ENCODE results near the gene ITIH1. TPM values are rescaled to one million over a fixed set of nuclear protein-coding genes. Genes with fewer than 3 reads are reported as not detected.
A peak's percentile ranks its signal among the peaks of the same experiment; 100 is the strongest.

Gene ITIH1
- total RNA-seq, 1 experiment from 2014 or later, result not detected

DNA sequence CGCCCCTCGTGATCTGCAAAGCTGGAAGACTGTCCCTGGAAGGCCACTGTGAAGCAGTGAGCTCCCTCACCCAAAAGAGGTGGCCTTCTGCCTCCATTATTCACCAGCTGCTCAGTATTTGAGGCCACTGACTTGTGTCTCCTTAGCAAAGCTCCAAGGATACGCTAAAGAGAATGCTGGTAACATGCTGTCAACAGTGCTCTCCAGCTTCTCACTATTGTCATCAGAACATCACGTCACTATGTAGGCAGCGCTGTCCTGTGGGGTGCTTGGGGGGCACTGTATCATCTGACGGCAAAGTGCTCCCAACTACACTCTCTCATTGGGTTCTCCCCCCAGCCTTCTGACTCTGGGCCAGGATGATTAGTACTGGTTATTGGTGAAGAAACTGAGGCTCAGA is 38.8 kb downstream of the ITIH1 start:
- no peak for DNase-seq (ENCODE audit: low read depth)

DNA sequence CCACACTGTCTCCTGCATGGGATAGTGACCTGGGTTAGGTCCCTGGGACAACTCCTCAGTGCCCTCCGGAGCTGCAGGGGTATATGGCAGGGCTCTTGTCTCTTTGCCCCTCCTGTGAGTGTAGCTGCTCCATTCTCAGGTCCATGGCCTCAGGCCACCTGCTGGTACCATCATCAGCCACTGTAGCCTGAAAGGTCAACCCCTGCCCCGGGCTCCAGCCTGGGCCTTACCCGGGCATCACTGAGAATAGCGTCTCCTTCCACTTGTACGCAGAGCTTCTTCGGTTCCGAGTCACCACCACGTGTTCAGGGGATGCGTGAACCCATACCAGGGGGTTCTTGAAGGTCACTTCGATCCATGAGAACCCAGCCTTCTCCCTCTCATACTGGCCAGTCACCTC is 39.3 kb downstream of the ITIH1 start:
- DNase-seq (ENCODE audit: low read depth), result no peak

DNA sequence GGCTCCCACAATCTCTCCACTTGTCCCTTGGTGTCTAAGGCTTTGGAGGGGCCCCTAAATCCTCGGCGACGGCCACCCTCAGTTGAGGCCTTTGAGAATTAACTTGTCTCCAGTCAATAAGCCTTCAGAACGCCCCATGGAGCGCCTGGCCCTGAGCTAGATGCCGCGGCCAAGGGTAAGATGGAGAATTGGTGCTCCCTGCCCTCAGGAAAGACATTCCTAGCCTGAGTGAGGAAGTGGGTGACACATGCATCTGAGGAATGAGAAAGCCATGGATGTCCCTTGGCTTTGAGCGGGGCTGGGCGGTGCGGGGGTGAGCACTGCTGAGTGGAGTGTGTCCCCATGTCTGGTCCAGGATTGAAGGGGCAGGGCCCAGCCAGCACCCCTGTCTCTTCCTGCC is 39.8 kb downstream of the ITIH1 start:
- no peak for DNase-seq (ENCODE audit: low read depth)

DNA sequence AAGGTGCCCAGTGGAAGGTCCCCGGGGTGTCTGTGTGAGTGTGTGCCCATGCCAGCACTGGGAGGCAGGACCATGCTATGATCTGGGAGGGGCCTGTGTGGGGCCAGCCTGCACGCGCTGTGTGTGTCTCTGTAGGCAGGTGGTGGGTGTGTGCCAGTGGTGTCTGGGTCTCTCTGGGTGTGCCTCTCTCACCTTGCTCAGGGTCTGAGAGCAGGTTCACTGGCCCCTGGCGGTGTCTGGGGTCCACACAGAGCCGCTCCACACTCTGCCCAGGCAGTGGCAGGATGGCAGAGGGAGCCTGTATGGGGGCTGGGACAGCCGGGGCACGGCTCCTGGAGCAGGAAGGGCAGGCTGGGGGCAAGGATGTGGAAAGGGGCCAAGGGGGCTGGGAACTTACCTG is 40.5 kb downstream of the ITIH1 start:
- no peak for DNase-seq (ENCODE audit: low read depth)

DNA sequence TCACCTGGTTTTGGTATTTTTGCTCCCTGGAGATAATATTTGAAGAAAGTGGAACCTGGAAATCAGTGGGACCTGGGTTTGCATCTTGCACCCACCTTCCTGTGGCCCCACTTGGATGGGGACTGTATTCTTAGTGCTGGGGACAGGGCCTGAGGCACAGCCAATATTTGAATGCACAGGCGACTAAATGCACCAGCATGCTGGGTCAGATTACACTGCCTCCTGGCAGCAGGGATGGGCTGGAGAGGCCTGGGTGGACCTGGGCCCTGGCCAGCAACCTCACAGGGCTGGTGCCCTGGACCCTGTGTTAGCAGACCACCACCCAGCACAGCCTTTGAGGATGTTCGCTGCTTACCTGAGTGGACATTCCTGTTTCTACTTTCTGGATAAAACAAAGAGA is 42.5 kb downstream of the ITIH1 start:
- DNase-seq (ENCODE audit: low read depth), result no peak

DNA sequence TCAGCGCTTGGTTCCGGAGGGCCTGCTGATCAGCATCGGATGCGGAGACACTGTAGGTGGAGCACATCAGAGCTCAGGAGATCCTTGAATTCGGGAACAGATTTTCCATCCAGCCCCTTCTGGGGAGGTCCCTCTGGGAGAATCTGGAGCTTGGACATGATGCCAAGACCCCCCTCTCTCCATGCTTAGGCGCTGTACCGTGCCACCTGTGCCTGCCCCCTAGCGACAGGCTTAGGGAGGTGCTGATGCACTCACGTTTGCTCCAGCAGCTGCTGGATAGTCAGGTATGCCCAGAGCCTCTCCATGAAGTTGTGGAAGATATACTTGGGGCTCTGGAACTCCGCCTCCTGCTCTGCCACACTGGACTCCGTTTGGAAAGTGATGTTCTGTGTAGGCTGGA is 43.3 kb downstream of the ITIH1 start:
- DNase-seq (ENCODE audit: low read depth), result no peak

DNA sequence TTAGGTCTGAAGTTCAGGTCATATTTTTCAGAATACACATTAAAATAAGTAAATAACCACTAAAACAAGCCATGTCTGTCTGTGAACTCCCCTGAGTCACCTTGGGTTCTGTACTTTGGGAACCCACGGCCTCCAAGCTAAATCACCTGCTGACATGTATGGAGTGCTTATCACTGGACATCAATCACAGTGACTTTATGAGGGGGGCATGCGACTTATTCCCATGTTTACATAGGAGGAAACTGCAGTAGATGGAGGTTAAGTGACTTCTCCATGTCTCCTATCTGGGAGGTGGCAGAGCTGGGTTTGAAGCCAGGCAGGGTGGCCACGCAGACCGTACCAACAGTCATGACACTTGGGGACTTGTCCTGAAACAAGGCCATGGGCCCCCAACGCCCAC is 45.0 kb downstream of the ITIH1 start:
- DNase-seq (ENCODE audit: low read depth), result no peak

DNA sequence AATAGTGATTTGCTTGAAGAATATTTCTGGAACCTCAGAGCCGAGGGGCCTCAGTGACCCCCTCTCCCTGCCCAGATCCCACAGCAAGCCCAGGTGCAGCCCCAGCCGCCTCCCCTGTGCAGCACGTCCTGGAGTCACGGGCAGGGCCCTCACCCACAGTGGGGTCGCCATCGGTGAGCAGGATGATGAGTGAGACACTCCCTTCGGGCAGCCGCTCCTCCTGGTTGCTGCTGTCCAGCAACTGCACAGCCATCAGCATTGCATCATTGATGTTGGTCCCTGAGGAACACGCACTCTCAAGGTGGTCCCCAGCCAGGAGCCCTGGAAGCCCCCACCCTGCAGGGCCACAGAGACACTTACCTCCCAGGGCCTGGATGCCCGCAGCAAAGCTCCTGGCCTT is 46.6 kb downstream of the ITIH1 start:
- DNase-seq (ENCODE audit: low read depth), result no peak

DNA sequence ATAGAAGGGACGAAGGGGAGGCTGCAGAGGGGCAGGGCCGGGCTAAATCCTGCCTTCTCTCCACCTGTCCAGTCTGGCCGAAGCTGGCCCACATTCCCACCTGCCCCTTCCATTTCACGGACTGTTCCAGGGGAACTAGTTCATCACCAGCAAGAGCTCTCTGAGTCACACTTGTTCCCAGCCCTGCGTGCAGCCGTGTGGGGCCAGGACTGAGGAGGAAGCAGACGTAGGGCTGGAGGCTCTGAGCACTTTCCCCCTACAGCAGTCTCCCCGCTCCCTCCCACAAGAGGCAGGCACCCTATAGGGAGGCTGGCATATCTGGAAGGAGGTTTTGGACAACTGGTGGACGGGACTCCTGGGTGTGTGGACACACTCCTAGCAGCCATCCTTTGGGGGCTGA is 50.0 kb downstream of the ITIH1 start:
- DNase-seq (ENCODE audit: low read depth), result peak; percentile 34

DNA sequence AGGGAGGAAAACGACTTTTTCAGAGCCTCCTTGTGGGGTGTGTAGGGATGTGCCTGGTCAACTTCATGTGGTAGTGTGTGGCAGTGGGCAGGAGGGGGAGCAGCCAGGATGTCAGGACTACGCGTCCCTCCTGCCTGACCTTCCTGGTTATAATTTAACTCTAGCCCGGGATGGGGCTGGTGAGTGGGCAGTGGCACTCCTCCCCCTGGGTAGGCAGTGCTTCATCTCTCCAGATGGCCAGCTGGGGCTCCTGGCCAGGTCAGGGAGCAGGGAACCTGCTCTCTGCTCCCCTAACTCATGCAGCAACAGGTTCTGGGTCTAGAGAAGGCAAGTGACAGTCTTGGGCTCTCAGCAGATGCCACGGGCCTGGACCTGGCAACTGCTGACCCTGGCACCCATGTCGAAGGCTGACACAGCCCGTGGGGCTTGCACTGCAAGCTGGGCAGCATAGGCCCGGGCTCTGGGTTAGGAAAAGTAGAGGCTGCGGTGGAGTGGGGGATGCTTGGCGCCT is 50.5 kb downstream of the ITIH1 start:
- no peak for DNase-seq (ENCODE audit: low read depth)

DNA sequence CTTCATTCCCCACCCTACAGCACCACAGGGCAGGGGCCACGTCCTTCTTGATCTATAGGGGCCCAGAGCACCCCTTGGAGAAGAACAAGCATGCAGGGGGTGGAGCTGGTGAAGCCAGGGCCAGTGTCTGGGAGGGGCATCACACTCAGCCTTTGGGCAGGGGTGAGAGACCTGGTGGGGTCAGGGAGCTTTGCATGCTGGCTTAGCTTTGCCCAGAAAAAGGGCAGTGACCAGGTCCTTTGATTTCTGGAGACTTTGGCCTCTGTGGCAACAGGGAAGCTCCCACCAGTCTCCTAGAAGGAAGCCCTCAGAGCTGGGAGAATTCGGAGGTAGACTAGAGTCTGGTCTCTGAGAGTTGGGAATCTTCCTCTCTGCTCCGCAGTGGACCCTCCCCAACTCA is 52.1 kb downstream of the ITIH1 start:
- no peak for DNase-seq (ENCODE audit: low read depth)

DNA sequence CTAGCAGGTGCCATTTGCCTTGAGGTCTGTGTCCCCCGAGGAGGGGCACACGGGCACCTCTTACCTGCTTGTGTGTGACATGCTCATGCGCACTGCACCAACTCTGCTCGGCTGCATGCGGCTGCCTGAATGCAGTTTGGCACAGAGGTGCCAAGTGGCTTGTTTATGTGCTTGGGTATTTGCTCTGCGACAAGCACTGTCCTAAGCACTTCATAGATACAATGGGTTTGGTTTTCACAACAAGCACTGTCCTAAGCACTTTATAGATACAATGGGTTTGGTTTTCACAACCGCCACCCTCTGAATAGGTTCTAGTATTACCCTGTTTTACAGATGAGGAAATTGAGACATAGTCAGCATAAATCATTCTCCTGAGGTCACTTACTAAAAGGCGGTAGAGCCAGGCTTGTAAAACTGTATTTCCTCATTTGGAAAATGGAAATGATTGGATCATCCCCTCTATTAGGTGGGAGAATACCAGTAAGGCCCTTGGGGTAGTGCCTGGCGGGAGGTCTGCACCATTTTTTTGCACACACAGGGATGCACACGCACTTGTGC is 52.6 kb downstream of the ITIH1 start:
- DNase-seq (ENCODE audit: low read depth), result no peak

DNA sequence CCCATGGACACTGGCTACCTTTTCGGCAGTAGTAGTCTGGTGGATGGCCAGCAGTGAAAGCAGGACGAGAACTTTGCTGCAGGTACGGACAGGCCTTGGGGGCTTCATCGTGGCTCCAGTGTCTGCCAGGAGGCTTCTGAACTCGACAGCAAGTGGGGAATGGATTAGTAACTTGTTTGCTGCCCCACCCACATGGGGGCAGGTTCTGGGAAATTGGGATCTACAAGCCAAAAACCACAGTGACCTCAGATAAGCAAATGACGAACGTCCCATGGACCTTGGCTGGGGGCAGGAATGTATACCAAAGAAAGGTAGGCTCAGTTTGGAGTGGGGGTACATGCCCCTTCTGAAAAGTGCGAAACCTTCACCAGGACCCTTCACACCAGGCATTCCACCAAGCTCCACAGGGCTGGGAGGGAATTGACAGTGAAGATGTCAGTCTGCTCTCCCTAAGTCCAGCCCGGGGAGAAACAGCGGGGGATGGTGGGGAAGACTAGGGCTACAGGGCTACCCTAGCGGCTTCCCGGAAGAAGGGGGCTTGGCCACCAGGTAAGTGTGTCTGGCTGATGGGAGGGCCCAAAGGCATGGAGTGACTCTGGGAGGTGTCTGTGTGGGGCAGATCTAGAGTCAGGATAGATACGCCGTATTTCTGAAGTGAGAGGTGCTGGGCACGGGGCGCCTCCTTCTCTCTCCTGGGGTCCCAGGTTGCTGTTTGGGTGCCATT is 53.3 kb downstream of the ITIH1 start, which contains the start of gene ITIH4:
Gene ITIH4, minus strand, starts transcription at position 138 of the 724 bp plus-strand sequence. Its CDS starts 30 bp downstream, at position 108.
- peak; percentile 33 for DNase-seq (ENCODE audit: low read depth)

DNA sequence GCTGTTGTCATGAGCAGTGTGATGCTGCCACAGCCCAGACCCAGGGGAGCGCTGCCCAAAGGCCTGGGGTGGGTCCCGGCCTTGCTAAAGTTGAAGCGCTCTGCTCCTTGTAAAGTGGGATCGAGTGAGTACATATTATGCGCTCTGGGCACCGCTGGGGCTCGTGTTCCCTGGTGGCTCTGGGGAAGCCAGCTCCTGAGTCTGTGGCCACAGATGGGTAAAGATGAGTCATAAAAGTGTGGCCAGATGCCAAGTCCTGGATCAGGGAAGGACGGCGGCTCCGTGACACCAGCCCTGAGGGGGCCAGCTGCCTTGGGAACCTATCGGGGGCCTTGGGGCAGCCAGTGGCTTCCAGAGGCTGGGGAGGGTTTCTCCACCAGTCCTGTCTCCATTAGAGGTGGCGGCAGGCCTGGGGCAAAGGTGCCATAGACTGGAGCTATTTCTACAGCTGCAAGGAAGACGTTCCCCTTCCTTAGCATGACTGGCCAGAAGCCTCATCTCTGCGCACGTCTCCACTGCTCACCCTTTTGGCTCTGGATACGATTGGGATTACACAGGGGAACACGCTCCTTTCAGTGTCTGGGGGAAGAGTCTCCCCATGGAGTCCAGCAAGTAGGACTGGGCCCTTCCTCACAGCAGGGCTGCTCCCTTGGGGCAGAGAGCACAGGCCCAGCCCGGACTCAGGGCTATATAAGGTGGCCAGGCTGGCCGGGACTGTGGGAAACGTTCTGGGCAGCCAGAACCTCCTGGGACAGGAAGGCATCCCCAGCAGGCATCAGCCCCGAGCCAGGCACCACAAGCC is 54.3 kb downstream of the ITIH1 start:
- DNase-seq (ENCODE audit: low read depth), result peak; percentile 89

DNA sequence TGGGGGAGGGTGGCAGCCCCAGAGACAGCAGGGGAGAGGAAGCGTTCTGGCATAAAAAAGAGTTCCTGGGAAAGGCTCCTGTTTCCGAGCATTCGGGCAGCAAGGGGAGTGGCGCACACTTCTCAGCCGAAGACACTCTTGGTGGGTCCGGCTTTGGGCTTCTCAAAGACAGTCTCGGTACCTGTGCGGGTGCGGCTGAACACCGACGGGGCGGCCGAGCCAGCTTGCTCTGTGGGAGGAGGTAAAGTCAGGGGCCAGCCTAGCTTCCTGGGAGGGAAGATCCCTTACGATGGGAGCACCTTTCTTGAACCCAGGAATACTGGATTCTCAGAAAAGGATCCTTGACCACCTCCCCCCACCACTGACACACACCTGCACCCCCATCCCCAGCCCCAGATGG is 55.8 kb downstream of the ITIH1 start:
- DNase-seq (ENCODE audit: low read depth), result no peak

DNA sequence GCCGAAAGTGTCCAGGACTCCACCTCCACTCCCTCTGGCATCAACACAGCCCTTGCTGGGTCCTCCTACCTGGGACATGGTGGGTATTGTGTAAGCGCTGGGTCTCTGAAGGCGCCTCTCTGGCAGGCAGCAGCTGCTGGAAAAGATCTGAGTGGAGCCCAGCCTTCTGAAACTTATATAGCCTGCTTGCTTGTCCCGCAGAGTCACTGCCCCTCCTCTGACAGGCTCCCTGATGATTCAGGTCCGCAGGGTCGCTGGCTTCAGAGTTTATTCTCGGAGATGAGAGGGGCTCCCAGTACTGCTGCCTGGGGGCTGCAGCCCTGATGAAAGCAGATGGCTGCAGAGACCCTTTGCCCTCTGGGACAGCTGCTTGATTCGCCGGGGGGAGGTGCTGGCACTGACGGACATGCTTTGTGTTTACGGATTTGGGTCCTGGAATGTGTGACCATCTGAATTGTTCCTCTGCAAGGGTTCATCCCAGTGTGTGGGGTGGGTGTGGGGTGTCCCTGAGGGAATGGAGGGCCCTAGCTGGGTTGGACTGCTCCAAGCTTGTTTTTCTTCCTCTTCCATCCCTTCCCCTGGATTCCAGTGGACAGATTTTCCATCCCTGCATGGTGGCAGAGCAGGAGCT is 57.6 kb downstream of the ITIH1 start, which contains the start of gene MUSTN1:
Gene MUSTN1, minus strand, starts transcription at position 149 of the 631 bp plus-strand sequence. Its CDS starts 71 bp downstream, at position 78.
- no peak for DNase-seq (ENCODE audit: low read depth)

DNA sequence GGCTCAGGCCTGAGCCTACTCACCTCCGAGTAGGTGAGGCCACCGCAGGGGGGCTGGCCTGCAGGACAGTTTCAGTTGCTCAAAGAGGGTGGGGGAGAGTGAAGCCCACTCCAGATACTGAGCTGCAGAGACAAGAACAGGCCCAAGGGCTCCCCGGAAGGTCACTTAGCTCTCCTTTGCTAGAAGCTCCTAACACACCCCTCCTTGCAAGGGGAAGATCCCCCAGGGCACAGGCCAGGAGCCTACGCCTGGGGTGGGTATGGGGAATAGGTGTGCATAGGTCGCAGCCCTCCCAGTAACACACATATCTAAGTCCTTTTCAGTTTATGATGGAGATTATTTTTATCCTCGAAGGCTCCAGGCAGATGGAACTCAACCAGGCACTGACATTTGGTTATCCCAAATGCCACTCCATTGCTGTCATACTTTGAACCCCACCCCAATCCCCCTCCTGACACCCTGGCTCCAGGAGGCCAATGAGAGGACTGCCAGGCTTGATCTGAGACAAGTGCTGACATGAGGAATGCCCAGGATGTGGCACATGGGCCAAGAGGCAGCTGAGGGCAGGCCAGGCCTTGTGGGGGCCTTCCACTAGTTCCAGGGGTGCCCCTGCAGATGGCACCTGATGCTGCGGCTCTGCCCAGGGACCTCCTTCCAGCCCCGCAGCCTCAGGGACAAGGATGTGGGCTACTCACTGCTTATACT is 58.5 kb downstream of the ITIH1 start:
- DNase-seq (ENCODE audit: low read depth), result no peak

DNA sequence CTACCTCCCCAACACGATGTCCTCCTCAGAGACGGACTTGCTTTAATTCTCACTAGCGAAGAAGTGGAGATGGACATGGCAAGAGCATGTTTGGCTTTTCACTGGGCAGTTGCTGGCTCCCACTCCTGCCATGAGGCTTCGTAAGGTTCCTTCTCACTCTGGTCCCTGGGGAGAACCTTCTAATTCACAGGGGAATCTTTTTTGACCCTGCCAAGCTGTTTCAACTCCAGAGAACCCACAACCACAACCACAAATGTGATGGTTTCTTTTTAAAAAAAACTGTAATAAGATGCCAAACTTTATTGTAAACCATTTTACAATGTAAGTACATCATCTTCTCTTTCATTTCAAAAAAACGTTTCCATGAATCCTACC is 59.1 kb downstream of the ITIH1 start:
- DNase-seq (ENCODE audit: low read depth), result no peak

DNA sequence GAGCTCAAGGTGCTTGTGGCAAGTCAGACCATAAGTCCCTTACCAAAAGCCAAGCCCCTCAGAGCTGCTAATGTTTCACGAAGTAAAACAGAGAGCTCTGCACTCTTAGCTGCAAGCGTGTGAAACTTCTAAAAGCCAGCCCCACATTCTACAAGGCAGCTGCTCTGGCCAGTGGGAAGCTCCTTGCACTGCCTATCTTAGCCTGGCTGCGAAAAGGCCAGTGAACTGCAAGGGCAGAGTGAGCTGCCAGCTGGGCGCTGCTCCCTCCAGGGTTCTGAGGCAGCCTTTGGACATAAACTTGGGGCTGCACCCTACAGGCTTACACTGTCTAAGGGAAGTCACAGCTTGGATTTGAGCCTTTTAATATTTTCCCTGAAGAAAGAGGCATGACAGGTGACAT is 59.6 kb downstream of the ITIH1 start:
- DNase-seq (ENCODE audit: low read depth), result no peak

DNA sequence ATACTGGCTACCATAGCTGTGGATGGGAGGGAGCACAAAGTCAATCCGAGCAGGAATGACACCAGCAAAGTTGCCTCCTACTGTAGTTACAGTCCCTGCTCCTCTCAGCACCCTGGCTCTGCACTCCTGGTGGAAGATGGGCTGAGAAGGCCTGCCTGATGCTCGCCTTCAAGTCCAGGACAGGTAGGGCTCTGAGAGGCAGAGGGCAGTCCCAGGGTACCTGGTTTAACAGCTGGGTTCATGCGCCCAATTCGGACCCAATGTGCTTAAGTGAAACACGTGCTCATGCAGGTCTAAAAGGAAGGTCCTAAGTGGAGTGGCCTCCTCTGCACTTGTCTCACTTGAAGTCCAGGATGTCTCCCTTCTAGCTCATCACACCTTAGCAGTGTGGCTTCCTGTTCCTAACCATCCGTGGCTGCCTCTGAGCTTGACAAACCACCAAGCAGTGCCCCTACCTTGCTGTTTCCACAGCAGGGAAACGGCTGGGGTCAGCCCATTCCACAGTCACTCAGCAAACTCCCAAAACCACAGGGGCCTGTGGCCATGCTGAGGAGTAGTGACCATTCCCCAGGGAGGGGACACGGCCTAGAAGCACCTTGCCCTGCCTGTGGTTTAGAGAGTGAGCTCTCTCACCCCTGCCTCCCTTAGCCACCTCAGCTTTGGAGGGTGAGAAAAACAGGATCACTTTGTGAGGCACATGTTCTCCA is 61.3 kb downstream of the ITIH1 start:
- DNase-seq (ENCODE audit: low read depth), result no peak

DNA sequence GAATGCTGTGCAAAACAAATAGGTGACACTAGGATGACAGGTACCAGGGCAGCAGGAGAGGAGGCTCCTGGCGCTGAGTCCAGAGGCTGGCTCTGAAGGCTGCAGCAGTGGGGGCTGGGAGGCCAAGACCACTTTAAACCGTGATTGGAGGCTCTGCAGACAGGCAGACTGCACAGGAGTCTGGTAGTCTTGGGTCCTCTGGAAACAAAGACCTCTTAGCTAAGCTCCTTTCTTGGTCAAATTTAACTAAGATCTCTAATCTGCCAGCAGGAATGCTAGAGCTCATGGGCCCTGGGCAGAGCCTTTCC is 61.8 kb downstream of the ITIH1 start:
- DNase-seq (ENCODE audit: low read depth), result no peak
